ENCODE measurements around the gene SPDYE2.
A peak's percentile ranks its signal among the peaks of the same experiment; 100 is the strongest.
"Not testable (repeated sequence)": the region's sequence is repeated elsewhere in the genome, so short reads cannot be mapped to it uniquely, and the experiment has no call there.

SPDYE2 gene

DNA sequence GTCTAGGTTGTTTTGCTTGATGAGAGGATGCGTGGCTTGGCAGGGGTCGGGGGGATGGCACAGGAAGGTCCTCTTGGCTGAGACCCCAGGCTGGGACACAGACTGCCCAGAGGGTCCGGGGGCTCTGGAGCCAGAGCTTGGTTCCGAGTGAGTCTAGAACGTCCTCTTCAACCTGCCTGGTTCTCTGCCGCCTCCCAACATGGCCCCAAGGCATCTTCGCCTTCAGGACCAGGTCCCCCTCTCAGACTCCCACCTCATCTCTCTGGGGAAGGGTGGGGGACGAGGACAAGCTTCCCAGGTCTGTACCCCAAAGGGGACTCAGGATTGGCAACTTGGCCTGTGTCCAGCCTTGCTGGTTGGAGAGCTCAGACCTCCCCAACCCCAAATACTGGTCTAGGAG is 8.9 kb upstream of the SPDYE2 start:
- not testable (repeated sequence) for DNase-seq

DNA sequence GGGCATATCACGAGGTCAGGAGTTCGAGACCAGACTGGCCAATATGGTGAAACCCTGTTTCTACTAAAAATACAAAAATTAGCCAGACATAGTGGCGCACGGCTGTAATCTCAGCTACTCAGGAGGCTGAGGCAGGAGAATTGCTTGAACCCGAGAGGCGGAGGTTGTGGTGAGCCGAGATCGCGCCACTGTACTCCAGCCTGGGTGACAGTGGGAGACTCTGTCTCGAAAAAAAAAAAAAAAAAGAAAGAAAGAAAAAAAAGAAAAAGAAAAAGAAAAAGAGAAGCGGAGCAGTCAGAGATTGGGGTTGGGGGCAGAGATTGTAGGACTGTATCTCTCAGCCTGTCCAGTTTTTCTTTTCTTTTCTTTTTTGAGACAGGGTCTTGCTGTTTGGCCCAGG is 8.3 kb upstream of the SPDYE2 start:
- DNase-seq = not testable (repeated sequence)

DNA sequence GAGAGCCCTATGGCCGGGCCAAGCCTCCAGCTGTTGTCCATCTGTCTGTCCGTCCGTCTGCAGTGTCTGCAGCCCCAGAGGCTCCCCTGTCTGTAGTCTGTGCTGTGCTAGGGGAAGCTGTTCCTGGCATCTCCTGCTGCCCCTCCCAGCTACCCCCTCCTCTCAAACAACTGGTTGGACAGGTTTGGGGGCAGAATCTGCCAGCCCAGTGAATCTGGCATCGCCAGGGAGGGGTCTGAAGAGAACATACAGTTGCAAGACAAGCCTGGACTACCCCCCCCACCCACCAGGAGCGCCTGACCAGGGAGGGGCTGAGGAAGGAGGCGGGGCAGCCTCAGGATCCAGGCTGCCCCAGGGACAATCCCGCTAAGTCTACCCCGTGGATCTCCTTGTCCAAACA is 7.4 kb upstream of the SPDYE2 start, which contains the start of gene UPK3BL2:
UPK3BL2 (minus strand) TSS at position 101 of the 400 bp plus-strand sequence; CDS start at position 41, 60 bp downstream.
- DNase-seq = not testable (repeated sequence)

- DNase-seq = not testable (repeated sequence)
These were observed 6.7 kb upstream of the SPDYE2 start for GRCh38 chr7:102544372-102544771.

DNA sequence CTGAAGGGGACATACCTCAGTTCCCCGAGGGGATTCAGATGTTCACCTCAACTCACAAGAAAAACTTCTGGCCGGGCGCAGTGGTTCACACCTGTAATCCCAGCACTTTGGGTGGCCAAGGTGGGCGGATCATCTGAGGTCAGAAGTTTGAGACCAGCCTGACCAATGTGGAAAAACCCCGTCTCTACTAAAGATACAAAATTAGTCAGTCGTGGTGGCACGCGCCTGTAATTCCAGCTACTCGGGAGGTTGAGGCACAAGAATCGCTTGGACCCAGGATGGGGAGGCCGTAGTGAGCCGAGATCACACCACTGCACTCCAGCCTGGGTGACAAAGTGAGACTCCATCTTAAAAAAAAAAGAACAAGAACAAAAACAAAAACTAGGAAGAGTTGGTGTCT is 5.7 kb upstream of the SPDYE2 start:
- DNase-seq = not testable (repeated sequence)

DNA sequence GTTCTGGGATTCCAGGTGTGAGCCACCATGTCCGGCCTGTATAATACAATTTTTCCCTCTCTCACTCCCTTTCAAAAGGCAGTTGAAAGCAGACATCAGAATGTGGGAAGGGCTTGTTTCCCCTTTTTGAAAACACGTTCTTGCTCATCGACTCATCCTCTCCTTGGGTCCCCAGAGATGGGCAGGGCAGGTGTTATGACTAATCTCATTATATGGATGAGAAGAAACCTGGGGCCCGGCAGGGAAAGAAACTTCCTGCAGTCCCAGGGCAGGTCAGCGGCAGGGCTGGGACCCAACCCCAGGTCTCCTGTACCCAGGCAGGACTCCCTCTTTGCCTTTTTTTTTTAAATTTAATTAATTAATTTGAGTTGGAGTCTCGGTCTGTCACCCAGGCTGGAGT is 4.7 kb upstream of the SPDYE2 start:
- not testable (repeated sequence) for DNase-seq

DNA sequence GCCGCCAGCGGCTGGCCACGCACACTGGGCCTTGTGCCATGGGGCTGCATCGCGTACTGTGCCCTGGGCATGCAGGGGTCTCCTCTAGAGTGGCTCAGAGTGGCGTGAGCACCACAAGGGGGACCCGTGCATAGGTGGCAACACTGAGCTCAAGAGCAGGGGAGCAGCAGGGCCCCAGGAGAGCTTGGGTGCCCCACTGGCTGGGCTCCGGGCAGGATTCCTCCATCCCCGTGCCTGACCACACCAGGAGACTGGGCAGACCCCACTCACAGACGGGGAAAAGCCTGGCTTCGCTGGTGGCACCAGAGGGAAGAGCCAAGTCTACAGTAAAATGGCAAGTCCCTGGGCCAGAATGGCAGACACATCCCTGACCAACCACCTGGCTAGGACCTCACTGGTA is 17.6 kb downstream of the SPDYE2 start:
- not testable (repeated sequence) for DNase-seq

- DNase-seq = peak; percentile 97
These were observed 21.5 kb downstream of the SPDYE2 start, which contains the start of gene POLR2J3 for GRCh38 chr7:102572261-102573239. Gene POLR2J3, minus strand, starts transcription at chr7:102572583. Its CDS starts 62 bp downstream, at chr7:102572521.

DNA sequence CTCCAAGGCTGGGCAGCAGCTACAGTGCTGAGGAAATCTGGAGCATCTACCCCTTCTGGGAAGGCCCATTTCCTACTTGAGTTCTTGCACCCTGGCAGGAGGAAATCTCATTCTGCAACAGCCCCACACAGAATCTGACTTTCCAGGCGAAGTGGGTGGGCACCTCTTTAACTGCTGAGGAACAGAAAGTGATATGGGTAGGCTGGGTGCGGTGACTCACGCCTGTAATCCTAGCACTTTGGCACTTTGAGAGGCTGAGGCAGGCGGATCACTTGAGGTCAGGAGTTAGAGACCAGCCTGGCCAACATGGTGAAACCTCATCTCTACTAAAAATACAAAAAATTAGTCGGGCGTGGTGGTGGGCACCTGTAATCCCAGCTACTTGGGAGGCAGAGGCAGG is 23.6 kb downstream of the SPDYE2 start:
- not testable (repeated sequence) for DNase-seq

DNA sequence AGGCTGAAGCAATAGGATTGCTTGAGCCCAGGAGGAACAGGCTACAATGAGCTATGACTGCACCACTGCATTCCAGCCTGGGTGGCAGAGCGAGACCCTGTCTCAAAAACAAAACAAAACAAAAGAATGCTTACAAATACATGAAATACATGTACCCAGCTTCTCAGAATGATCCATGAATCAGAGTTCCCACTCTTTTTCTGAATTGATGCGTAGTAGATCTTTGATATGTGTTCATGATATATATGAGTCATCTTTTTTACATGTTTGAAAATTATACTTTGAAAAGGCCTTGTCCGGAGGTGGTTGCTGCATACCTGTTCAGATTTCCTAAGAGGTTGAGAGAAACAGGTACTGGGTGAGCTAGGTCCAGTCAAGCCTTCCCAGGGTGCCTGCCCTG is 25.3 kb downstream of the SPDYE2 start:
- not testable (repeated sequence) for DNase-seq

GRCh38 chr7:102577315-102578240 is 26.6 kb downstream of the SPDYE2 start:
- not testable (repeated sequence) for DNase-seq

GRCh38 chr7:102578486-102578885 is 27.5 kb downstream of the SPDYE2 start:
- DNase-seq = not testable (repeated sequence)

DNA sequence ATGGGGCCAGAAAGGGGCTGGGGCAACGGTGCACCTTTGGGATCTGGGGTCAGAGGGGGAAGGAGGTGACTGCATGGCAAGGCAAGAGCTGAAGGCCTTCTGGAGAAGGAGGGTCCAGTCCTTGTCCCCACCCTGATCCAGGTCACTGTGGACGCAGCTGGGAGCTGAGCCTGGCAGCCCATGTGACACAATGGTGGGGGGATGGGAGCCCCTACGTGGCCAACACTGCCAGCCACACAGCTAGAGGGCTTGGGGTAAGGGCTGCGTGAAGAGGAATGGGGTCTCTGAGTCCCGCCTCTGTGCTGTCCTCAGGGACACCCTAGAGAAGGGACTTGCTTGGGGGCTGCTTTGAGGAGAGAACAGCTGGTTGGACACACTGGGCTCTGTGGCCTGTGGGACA is 30.7 kb downstream of the SPDYE2 start:
- DNase-seq = not testable (repeated sequence)

- DNase-seq = not testable (repeated sequence)
These were observed 32.5 kb downstream of the SPDYE2 start for GRCh38 chr7:102583495-102583894.

- DNase-seq = not testable (repeated sequence)
These were observed 38.8 kb downstream of the SPDYE2 start for GRCh38 chr7:102589857-102590256.

DNA sequence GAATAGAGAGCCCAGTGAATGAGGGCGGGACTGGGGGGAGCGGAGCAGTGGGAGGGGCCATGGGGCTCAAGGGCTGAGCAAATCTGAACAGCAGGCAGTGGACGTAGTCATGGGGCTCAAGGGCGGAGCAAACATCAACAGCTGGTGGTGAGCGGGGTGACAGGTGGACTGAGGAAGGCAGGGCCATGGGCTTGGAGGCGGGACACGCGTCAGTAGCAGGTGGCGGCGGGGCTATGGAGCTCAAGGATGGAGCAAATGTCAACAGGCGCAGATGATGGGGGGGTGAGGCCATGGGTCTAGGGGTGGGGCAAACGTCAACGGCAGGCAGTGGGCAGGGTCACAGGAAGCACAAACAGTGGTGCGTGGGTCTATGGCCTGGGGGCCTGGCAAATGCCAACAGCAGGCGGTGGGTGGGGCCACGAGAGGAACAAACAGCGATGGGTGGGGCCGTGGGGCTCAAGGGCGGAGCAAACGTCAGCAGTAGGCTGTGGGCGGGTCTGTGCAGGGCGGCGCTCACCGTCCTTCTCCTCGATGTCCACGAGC is 41.5 kb downstream of the SPDYE2 start:
- peak; percentile 41 for DNase-seq

- DNase-seq = not testable (repeated sequence)
These were observed 42.8 kb downstream of the SPDYE2 start for GRCh38 chr7:102593637-102594334.

- not testable (repeated sequence) for DNase-seq
These were observed 45.0 kb downstream of the SPDYE2 start for GRCh38 chr7:102596036-102596435.

DNA sequence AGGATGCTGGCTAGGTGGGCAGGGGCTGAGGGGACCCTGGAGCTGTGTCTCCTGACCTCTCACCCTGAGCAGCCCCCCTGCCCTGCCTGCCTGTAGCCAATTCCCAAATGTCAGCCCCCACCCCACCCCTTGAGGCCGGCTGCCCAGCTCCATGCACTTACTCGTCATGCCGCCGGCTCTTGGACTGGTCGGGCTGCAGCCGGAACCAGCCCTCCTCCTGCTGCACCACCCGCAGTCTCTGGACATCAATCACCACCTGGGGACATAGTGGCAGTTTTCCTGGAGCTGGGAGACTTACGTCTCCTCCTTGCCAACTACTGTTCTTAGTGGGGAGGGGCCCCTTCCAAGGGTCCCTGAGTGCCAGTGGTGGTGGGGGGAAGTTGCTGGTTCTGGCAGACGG is 48.7 kb downstream of the SPDYE2 start:
- not testable (repeated sequence) for DNase-seq

GRCh38 chr7:102602317-102602716 is 51.3 kb downstream of the SPDYE2 start:
- not testable (repeated sequence) for DNase-seq

GRCh38 chr7:102604431-102605145 is 53.6 kb downstream of the SPDYE2 start:
- DNase-seq = not testable (repeated sequence)

All from activated CD8-positive, alpha-beta memory T cell treated with anti-CD3 and anti-CD28 coated beads, Interleukin-2, amount 50 U/mL, for 4 hours (primary cell).